Activated T-cell treated with anti-CD3 and anti-CD28 coated beads for 24 hours (primary cell): Measurements from ENCODE around the gene GMPS.
A peak's percentile ranks its signal among the peaks of the same experiment; 100 is the strongest.
"Not testable (repeated sequence)": the region's sequence is repeated elsewhere in the genome, so short reads cannot be mapped to it uniquely, and the experiment has no call there.

Experiments used
- DNase-seq: peaks from one replicate; pipeline ENCODE4 v3.0.0-alpha.2; 2020; ENCODE audit warnings: low read depth

Gene GMPS

DNA sequence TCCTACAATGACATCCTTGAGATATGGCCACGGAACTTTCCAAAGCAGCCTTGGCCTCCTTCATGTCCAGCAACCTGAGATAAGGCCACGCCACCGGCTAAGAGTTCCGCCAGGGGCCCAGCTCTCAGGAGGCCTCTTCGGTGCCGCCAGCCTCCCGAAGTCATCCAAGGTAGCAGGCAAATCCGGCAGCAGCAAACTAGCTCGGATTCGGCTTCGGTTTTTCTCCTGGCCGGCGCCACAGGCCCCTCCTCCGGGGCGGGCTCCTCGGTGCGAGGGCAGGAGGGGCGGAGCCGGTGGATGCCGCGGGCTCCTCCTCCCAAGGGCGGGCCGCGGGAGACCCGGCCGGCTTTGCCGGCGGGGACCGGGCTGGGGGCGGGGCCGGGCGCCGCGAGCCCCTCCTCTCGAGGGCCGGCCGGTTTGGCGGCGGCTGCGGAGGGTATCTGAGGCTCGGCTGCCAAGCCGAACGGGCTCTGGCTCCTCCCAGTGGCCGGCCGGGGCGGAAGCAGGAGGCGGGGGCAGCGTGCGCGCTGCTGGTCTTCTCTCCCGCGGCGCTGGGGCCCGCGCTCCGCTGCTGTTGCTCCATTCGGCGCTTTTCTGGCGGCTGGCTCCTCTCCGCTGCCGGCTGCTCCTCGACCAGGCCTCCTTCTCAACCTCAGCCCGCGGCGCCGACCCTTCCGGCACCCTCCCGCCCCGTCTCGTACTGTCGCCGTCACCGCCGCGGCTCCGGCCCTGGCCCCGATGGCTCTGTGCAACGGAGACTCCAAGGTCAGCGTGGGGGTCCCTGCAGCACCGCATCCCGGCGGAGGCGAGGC is at the start of gene GMPS:
Gene GMPS (plus strand): TSS at position 518 of the 812 bp plus-strand sequence. CDS start 221 bp downstream, at position 739.
- DNase-seq, result peak; percentile 95

DNA sequence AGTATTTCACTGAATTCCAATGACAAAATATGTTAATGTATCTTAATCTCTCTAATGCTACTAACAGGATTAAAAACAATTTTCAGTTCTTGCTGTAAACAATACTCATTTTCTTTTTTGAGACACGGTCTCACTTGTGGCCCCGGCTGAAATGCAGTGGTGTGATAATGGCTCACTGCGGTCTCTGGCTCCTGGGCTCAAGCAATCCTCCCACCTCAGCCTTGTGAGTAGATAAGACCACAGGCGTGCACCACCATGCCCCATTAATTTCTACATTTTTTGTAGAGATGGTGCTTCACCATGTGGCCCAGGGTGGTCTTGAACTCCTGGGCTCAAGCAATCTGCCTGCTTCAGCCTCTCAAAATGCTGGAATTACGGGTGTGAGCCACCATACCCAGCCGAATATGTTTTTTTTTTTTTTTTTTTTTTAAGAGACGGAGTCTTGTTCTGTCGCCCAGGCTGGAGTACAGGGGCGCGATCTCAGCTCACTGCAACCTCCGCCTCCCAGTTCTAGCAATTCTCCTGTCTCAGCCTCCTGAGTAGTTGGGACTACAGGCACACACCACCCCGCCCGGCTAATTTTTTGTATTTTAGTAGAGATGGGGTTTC is 41.9 kb upstream of the GMPS start:
- not testable (repeated sequence) for DNase-seq

DNA sequence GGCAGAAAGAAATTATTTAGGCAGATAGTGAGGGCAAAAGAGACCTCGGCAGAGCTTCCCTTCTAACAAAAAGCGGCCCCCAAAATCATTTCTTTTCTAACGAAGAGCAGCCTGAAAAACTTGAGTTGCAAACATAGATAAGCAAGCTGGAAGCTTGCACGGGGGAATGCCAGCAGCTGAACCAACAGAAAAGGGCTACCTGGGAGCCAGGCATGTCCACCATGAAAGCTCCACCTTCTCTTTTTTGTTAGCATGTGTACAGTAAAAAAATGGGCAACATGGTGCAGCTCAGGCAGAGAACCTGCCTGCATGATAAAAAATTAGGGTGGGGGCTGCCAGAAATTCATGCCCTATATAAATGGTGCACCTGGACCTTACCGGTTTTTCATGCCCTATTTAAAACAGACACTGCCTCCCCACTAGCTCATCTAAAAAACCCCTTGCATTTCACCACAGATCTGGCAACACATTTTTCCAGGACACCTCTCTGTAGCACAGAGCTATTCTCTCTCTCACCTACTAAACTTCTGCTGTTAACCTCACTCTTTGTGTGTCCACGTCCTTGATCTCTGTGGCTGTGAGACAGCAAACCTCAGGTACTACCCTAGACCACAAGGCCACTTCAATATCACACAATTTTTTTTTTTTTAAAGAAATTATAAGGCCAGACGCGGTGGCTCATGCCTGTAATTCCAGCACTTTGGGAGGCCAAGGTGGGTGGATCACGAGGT is 34.9 kb upstream of the GMPS start:
- no peak for DNase-seq

DNA sequence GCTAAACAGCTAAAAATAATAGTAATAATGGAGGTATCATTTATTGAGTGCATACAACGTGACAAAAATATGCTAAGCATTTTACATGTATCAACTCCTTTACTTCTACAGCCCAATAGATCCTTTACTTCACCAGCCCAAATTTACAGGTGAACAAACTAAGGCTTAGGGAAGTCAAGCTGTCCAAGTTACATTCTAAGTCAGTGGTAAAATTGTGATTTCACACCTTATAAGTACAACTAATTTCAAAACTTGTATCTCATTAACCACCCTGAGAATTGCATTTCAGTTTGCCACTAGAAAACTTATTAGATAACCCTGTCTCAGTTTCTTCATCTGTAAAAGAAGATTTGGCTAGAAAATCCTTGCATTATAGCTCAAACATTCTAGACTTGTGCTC is 26.9 kb upstream of the GMPS start:
- no peak for DNase-seq

DNA sequence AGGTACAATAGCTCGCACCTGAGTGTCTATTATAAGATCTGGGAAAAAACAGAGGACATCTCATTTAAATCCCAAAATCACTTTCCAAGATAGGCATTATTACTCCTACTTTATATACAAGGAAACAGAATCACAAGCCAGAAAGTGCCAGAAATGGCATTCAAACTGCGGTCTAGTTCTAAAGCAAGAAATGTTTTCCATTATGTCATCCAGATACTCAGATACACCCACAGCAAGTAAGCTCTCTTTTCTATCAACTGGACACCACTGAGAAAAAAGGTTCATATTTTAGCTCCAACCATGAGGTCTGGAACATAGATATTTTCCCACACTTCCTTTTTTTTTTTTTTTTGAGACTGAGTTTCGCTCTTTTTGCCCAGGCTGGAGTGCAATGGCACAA is 24.3 kb upstream of the GMPS start:
- no peak for DNase-seq

DNA sequence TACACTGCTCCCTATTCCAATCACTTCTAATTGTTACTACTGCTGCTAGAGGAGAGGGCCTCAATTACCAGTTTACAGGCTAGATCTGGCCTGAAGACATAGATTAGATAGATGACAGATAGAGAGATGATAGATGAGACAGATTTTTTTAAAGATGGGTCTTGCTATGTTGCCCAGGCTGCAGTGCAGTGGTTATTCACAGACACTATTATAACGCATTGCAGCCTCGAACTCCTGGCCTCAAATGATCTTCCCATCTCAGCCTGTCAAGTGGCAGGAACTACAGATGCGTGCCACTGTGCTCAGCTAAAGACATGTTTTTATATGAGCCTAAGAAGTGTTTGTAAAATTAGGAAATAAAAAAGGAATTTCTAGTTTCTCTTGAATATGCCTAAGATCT is 22.5 kb upstream of the GMPS start:
- no peak for DNase-seq

DNA sequence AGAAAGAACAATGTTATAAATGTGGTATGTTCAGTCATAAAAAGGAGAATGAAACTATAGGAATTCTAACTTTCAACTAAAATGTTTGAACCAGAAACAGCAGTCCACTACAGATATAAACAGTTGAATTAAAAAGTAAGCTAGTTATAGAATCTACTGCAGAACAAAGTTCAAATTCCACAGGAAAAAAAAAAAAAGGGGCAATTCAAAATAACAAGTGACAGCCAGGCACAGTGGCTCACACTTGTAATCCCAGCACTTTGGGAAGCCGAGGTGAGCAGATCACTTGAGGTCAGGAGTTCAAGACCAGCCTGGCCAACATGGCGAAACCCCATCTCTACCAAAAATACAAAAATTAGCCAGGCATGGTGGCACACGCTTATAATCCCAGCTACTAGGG is 21.0 kb upstream of the GMPS start:
- not testable (repeated sequence) for DNase-seq

DNA sequence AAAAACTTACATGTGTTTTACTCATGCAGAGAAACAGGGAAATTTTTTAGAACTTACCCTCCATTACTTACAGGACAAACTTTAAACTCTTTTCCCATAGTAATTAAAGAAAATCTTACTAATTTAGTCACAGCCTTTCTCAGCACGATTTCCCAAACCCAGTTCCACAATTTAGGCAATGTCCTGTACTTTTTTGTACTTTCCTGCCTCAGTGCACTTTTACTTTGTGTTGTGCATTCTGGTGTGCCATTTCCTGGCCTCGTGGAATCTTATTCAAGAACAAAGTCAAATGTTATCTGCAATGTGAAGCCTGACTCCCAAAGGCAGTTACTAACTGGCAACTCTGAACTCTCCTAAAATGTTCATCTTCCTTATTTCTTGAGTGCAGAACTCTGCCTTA is 18.1 kb upstream of the GMPS start:
- DNase-seq, result no peak

DNA sequence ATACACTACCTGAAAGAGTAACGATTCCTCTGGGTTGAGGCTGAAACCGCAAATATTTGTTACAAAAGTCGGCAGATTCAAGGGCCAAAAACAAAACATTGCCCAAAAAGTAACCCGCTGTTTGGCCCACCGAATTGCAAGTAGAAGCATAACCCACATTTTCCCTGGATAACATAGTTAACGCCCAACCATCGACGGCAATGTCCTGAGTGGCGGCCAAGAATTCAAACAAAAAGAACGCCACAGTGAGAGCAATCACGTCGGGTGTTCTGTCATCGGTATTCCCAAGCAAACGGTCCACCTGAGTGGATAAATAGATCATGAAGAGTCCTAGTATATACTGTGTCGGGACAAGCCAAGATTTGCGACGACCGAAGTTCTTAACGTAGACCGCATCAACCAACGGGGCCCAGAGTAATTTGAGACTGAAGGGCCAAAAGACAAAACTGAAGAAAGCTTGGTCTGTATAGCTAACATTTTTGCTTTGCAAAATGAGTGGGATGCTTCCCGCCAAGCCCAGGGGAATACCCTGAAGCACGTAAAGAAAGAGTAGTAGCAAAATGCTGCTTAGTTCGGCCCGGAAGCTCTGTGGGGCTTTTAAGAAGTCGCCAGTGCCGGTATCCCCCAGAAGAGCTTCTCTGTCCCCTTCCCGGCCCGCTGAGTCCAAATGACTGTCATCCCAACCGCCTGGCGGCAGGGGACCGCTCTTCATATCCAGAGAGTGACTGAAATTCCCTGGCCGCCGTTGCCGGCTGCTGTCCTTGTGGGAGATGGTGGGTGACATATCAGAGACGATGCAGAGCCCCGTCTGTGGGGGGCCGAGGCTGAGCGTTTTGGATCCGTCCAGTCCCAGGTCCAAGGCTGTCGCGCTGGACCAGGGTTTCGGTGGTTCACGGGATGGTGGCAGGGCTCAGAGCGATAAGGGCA is 17.0 kb upstream of the GMPS start:
- DNase-seq, result peak; percentile 15

DNA sequence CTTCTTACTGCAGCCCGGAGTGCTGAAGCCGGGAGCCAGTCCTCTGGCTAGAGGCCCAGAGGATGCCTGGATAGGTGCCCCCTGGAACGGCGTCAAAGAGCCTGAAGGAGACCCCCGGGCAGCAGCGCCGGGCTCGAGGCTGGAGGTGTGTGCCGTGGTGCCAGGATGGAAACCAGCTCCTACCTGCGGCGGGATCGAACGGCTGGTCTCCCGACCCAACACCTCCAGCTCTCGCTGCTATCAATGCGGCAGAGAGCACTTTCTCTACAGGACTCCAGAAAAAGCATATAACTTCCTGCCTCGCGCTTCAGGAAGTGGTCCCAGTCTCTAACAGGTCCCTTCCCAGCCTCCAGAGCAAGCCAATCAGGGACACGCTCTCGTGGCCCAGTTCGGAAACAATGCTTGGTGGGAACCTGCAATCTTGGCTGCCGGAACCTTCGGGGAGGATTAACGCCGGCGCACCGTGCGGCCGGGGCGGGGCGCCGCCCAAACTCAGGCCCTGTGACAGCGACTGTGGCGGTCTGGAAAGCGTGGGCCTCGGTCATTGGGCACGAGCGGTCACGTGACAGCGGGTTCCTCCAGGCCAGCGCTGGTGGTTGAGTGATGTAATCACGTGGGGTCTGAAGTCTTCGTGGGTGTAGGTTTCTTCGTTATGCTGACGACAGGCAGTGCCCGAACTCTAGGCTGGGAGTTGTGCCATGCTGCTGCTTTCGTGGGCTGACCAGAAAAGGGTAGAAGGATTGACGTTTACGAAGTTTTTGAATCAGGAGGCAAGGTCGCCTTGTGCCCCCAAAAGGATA is 16.1 kb upstream of the GMPS start, which contains the start of gene SLC33A1:
Gene SLC33A1 (minus strand): TSS at position 287 of the 800 bp plus-strand sequence. CDS start 430 bp downstream, outside the sequence.
- DNase-seq, result peak; percentile 99

DNA sequence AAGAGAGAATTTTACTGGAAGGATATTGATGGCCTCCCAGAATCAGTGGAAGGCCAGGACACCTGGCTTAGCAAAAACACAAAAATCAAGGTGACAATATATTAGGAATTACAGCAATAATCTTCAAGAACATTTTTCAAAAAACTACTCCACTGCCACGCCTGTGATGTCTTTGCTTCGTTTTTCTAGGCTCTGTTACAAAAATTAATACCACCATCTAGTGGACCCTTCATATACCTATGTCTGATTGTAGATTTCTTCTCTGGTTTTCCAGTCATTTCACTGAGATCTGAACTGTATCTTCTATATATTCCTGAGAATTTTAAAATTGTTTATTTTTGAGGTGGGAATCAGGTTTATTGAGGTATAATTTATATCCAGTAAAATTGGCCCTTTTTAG is 10.6 kb upstream of the GMPS start:
- DNase-seq, result no peak

DNA sequence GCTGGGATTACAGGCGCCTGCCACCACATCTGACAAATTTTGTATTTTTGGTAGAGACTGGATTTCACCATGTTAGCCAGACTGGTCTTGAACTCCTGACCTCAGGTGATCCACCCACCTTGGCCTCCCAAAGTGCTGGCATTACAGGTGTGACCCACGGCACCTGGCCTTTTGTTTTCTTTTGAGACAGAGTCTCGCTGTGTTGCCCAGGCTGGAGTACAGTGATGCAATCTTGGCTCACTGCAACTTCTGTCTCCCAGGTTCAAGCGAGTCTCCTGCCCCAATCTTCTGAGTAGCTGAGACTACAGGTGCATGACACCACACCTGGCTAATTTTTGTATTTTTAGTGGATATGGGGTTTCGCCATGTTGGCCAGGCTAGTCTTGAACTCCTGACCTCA is 10.0 kb upstream of the GMPS start:
- DNase-seq, result not testable (repeated sequence)

DNA sequence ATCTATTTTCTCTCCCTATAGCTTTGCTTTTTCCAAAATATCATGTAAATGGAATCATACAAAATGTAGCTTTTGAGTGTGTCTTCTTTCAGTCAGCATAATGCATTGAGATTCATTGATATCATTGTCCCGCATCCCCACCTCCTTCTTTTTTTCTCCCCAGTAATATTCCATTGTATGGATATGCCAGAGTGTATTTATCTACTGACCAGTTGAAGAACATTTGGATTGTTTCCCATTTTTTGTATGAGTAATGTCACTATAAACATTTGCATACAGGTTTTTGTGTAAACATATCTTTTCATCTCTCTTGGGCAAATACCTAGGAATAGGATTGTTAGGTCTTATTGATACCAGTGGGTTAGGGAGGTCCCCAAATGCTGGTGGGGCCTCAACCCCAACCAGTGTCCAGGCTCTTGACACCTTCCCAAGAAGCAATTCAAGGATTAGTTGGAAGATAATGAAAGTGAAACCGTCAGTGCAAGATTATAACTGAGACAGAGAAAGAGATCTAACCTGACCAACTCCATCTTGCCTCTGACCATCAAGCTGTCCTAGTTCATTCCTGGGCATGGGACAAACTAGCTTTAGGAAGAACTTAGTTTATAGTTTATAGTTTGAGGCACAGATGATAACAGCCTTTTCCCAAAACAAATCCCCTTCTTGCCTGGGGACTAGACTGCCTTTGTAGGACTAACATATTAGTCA is 8.8 kb upstream of the GMPS start:
- DNase-seq, result no peak

DNA sequence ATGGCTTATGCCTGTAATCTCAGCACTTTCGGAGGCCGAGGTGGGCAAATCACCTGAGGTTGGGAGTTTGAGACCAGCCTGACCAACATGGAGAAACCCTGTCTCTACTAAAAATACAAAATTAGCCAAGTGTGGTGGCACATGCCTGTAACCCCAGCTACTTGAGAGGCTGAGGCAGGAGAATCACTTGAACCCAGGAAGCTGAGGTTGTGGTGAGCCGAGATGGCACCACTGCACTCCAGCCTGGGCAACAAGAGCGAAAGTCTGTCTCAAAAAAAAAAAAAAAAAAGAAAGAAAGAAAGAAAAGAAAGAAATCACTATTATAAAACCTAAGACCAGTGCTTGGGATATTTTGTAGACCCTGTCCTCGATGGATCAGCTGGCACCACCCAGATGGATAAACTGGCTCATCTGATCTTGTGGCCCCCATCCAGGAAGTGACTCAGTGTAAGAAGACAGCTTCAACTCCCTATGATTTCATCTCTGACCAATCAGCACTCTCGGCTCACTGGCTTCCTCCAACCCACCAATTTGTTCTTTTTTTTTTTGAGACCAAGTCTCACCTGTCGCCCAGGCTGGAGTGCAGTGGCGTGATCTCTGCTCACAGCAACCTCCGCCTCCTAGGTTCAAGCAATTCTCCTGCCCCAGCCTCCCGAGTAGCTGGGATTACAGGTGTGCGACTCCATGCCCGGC is 8.0 kb upstream of the GMPS start:
- peak; percentile 48 for DNase-seq

DNA sequence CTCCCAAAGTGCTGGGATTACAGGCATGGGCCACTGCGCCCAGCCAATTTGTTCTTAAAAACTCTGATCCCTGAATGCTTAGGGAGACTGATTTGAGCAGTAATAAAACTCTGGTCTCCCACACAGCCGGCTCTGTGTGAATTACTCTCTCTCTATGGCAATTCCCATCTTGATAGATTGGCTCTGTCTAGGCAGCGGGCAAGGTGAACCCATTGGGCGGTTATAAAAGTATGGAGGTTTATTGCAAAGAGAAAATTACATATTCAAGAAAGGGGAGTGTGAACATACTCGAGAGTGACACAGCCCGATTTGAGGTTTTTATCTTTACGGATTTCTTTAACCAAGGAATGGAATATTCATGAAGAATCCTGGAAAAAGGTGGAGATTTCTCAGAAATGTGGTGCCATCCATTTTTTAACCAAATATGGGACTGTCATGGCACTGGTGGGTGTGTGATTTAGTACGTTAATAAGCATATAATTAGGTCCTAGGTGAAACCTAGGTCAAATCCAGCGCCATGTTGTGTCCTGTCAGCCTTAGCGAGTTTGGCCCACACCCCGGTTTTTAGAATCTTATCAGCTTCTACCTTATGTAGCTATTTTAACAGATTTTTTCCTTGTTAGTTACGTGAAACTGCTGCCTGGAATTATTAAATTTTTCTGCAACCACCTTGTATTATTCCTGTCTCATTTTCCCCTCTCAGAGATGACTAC is 7.2 kb upstream of the GMPS start:
- no peak for DNase-seq

DNA sequence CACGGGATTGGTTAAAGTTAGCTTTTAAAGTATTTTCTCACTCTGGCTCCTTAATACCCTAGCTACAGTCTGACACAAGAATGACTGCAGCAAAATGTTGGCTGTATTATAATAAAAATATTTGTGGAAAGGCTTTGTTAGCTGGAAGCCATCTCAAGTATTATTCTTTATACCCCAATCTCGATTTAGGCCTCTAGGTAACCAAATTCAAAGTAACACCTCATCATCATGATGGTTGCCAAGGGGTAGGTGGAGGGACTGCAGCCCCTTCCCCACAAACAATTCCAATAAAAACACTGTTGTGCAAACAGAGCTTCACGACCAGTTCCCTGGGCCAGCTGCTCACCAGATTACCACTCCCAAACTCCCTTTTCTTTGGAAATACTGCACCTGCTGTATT is 759 bp upstream of the GMPS start:
- DNase-seq, result no peak

DNA sequence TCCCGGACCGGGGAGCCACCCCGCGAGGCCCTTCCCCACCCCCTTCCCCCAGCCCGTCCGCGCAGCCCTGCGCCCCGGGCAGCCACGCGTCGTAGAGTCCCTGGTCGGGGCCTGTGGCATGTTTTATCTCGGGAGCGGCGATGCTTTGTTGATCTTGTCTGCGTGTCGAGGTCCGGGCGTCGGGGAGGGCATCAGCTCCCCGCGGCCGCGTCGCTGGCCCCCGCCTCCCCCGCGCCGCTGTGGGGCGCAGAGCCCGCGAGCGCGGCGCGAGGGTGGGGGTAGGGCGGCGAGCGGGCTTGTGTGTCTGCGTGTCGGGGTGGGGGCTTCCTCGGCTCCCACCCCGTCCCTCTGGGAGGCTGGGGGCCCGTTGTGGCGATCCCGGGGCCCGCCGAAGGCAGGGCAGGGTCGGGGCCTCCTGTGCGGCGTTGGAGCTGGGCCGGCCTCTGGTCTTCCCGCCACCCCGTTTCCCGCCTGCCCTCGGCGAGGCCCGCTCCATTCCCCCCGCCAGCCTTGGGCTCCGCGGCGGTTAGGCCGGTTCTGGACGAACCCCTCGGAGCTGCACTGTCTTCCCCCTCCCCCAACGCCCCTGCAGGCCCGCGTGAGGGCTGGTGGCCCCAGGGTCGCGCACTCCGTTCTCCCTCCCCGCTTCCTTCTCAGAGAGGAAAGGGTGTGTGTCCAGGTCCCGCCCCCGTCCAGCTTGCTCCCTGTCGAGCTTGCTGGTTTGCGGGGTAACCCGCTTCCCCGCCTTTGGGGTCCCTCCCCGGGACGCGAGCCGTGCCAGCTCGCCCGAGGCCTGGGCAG is 695 bp downstream of the GMPS start:
- peak; percentile 30 for DNase-seq

DNA sequence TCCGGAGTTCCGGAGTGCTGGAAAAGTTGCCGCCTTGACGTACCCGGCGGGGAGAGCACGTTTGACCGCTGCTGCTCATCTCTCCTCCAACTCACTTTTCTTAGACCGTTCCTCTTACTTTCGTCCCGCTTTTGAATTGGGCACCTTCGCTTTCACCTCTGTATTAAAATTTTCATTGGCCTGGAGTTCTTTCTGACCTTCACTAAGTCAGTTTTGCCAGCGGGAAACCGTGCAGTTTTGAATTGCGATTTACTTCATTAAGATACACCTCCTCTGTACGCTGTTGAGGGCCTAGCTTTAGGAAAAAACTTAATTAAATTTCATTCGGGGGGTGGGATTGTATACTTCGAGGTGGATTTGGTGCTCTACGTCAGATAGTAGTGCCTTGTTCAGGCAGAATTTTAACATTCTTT is 1.3 kb downstream of the GMPS start:
- DNase-seq, result no peak
